ENCODE data around the gene DNAH2.

The DNAH2 gene

DNA sequence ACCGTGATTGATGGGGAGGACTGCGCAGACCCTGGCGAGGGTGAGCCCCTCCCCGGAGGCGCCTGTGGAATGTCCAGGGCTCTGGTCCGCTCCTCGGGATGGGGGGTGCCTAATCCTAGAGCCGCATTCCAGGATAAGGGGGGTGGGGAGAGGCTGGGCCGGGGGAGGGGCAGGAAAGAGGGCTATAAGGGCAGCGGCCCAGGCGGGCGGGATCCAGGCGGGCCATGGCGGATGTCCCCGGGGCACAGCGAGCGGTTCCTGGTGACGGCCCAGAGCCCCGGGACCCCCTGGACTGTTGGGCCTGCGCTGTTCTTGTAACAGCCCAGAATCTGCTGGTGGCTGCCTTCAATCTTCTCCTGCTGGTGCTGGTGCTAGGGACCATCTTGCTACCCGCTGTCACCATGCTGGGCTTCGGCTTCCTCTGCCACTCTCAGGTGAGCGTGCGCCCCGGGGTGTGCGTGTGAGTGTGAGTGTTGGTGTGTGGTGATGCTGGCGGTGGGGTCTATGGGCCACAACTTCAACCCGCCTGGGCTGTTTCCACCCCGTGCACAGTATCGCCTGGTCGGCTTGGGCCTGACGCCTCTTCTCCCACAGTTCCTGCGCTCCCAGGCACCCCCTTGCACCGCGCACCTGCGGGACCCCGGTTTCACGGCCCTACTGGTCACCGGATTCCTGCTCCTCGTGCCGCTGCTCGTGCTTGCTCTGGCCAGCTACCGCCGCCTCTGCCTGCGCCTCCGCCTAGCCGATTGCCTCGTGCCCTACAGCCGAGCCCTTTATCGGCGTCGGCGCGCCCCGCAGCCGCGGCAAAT, 137.5 kb downstream of the DNAH2 start, which contains the start of gene TMEM88:
Gene TMEM88, plus strand, starts transcription at position 216 of the 809 bp plus-strand sequence. Its CDS starts 9 bp downstream, at position 225.
- Histone ChIP-seq H3K9me3 (ENCODE audit: control insufficient read depth, insufficient read depth, low read depth, low read length) (no peaks in the 10 kb centered on the region), H3K4me1 (ENCODE audit: control insufficient read depth, insufficient read depth, low read length) (peaks cover 8% of the 10 kb centered on the region; the same call in 1 of the 2 replicates), H3K36me3 (ENCODE audit: control insufficient read depth in 2 of 2, insufficient read depth in 1 of 2, low read length in 2 of 2) (peaks cover 12 to 55% of the 10 kb centered on the region in 2 experiments), H3K4me3 (ENCODE audit: low read depth, low read length) (no peak within 1 kb of the TSS), H3K27ac (ENCODE audit: extremely low read depth, low read depth, low read length) (no peak within 1 kb of the TSS)
- TF ChIP-seq ZNF10 (tag by site-specific recombination; IDR thresholded peaks at IDR 0.05) (no peak), ZNF837 (tag by site-specific recombination; IDR thresholded peaks at IDR 0.05) (no peak), ZEB2 (tag by site-specific recombination; IDR thresholded peaks at IDR 0.05) (no peak), ZNF701 (tag by site-specific recombination; IDR thresholded peaks at IDR 0.05) (no peak), GLIS2 (tag by site-specific recombination; IDR thresholded peaks at IDR 0.05) (0 out of 2 replicates have a peak, but pooled peaks have one; percentile 21), ZNF391 (tag by site-specific recombination; IDR thresholded peaks at IDR 0.05; ENCODE audit: borderline replicate concordance, low read depth) (no peak), ZNF2 (tag by site-specific recombination; IDR thresholded peaks at IDR 0.05) (no peak), ZNF341 (tag by site-specific recombination; IDR thresholded peaks at IDR 0.05; ENCODE audit: low read depth) (peak; percentile 48), ZNF266 (tag by site-specific recombination; IDR thresholded peaks at IDR 0.05; ENCODE audit: low read depth) (no peak), ZNF704 (tag by site-specific recombination; IDR thresholded peaks at IDR 0.05) (no peak)
- ChIA-PET POLR2A (interaction anchor here (0.6 to 3.2 kb wide), 5 partner anchors 13 to 111 kb away, joined by 3 to 110 read pairs (median 4); partner anchors contain the start of gene KDM6B), CTCF (interaction anchor here (2.4 to 2.8 kb wide), 2 partner anchors 33 to 111 kb away, joined by 22 to 29 read pairs; no protein-coding TSS in a partner anchor)

DNA sequence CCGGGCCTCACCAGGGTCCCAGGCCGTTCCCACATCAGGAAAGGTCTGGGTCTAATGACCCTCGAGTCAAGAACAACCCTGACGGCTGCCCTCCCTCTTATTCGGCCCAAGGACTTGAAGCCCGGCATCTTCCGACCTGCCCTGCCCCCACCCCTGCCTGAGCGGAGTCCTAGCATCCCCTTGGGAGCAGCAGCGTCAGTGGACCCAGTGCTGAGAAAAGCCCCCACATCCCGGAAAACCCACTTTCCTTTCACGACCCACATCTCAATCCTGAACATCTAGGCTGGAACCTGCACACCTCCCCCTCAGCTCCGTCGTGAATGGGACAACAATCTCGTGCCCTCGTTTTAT, 138.1 kb downstream of the DNAH2 start:
- no peak overlapping the region for H3K27ac ChIP-seq (ENCODE audit: extremely low read depth, low read depth, low read length)

GRCh38 chr17:7856011-7856810, 138.7 kb downstream of the DNAH2 start:
- peaks cover 15 to 55% of the 10 kb centered on the region in 2 experiments for H3K36me3 ChIP-seq (ENCODE audit: control insufficient read depth in 2 of 2, insufficient read depth in 1 of 2, low read length in 2 of 2)
- CTCF ChIA-PET: interaction anchor here (0.7 to 2.8 kb wide), 11 partner anchors 9 to 185 kb away, joined by 3 to 29 read pairs (median 6); no protein-coding TSS in a partner anchor
- peak overlapping the region; percentile 90 for H3K27ac ChIP-seq (ENCODE audit: extremely low read depth, low read depth, low read length)
- H3K9me3 ChIP-seq (ENCODE audit: control insufficient read depth, insufficient read depth, low read depth, low read length): no peaks in the 10 kb centered on the region
- peaks cover 8% of the 10 kb centered on the region; the same call in 1 of the 2 replicates for H3K4me1 ChIP-seq (ENCODE audit: control insufficient read depth, insufficient read depth, low read length)
- POLR2A ChIA-PET: interaction anchor here (0.6 to 3.2 kb wide), 21 partner anchors 13 to 354 kb away, joined by 3 to 110 read pairs (median 5); partner anchors contain the start of genes AURKB, CHD3, CNTROB and KDM6B
- no peak for TF ChIP-seq ZNF561 (tag by site-specific recombination; IDR thresholded peaks at IDR 0.05; ENCODE audit: borderline replicate concordance)
- TF ChIP-seq ZFHX2 (tag by site-specific recombination; conservative IDR thresholded peaks at IDR 0.05): 0 out of 2 replicates have a peak, but pooled peaks have one; percentile 10
- 0 out of 2 replicates have a peak, but pooled peaks have one; percentile 20 for TF ChIP-seq KLF1 (tag by site-specific recombination; IDR thresholded peaks at IDR 0.05)
- peak; percentile 60 for TF ChIP-seq KLF9 (tag by site-specific recombination; IDR thresholded peaks at IDR 0.05; ENCODE audit: low read depth)
- peak; percentile 75 for TF ChIP-seq ZNF692 (tag by site-specific recombination; IDR thresholded peaks at IDR 0.05)
- peak; percentile 45; the same call in 1 of the 2 replicates for TF ChIP-seq ZNF341 (tag by site-specific recombination; IDR thresholded peaks at IDR 0.05; ENCODE audit: low read depth)
- peak; percentile 71 for TF ChIP-seq GLIS2 (tag by site-specific recombination; IDR thresholded peaks at IDR 0.05)
- TF ChIP-seq, protein P1, sequence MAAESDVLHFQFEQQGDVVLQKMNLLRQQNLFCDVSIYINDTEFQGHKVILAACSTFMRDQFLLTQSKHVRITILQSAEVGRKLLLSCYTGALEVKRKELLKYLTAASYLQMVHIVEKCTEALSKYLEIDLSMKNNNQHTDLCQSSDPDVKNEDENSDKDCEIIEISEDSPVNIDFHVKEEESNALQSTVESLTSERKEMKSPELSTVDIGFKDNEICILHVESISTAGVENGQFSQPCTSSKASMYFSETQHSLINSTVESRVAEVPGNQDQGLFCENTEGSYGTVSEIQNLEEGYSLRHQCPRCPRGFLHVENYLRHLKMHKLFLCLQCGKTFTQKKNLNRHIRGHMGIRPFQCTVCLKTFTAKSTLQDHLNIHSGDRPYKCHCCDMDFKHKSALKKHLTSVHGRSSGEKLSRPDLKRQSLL (tag by site-specific recombination; IDR thresholded peaks at IDR 0.05): 0 out of 2 replicates have a peak, but pooled peaks have one; percentile 25
- no peak for TF ChIP-seq ZNF544 (tag by site-specific recombination; IDR thresholded peaks at IDR 0.05)
- TF ChIP-seq GLIS1 (tag by site-specific recombination; IDR thresholded peaks at IDR 0.05): peak; percentile 40; the same call in 1 of the 2 replicates
- TF ChIP-seq KLF8 (tag by site-specific recombination; IDR thresholded peaks at IDR 0.05): peak; percentile 9; the same call in 1 of the 2 replicates
- no peak for TF ChIP-seq ZNF223 (tag by site-specific recombination; IDR thresholded peaks at IDR 0.05)
- peak; percentile 87 for TF ChIP-seq ZFP69B (tag by site-specific recombination; IDR thresholded peaks at IDR 0.05)
- H3K4me3 ChIP-seq (ENCODE audit: low read depth, low read length): peak overlapping the region; percentile 88

More for the DNA sequence above, 138.1 kb downstream of the DNAH2 start:
- Histone ChIP-seq H3K4me3 (ENCODE audit: low read depth, low read length) (no peak overlapping the region), H3K36me3 (ENCODE audit: control insufficient read depth in 2 of 2, insufficient read depth in 1 of 2, low read length in 2 of 2) (peaks cover 16 to 55% of the 10 kb centered on the region in 2 experiments), H3K4me1 (ENCODE audit: control insufficient read depth, insufficient read depth, low read length) (peaks cover 8% of the 10 kb centered on the region; the same call in 1 of the 2 replicates), H3K9me3 (ENCODE audit: control insufficient read depth, insufficient read depth, low read depth, low read length) (no peaks in the 10 kb centered on the region)
- CTCF ChIA-PET: interaction anchor here (0.7 to 2.8 kb wide), 5 partner anchors 11 to 130 kb away, joined by 3 to 29 read pairs (median 12); no protein-coding TSS in a partner anchor
- no peak for TF ChIP-seq ZNF530 (tag by site-specific recombination; IDR thresholded peaks at IDR 0.05; ENCODE audit: low read depth)
- 0 out of 2 replicates have a peak, but pooled peaks have one; percentile 16 for TF ChIP-seq MYNN (tag by site-specific recombination; IDR thresholded peaks at IDR 0.05; ENCODE audit: borderline replicate concordance)
- no peak for TF ChIP-seq ZIC2 (tag by site-specific recombination; IDR thresholded peaks at IDR 0.05)
- TF ChIP-seq ZNF560 (tag by site-specific recombination; IDR thresholded peaks at IDR 0.05; ENCODE audit: borderline replicate concordance): no peak
- POLR2A ChIA-PET: interaction anchor here (0.6 to 3.2 kb wide), 7 partner anchors 13 to 112 kb away, joined by 3 to 110 read pairs (median 5); partner anchors contain the start of genes KDM6B and RNF227

Data from HEK293 (cell line).